Astrocyte (in vitro differentiated cells and primary cell): ENCODE results near the gene ATP1A1. TPM values are rescaled to one million over a fixed set of nuclear protein-coding genes. Genes with fewer than 3 reads are reported as not detected.

ENCODE experiments used
- DNase-seq: peaks from one replicate; pipeline ENCODE4 v3.0.0-alpha.2; 2010; ENCODE audit warnings: low read depth
- FAIRE-seq: peaks from 2 replicates; lab custom pipeline; 2011; peaks lifted over from hg19 to GRCh38; lab: Jason Lieb, UNC
- H2AFZ ChIP-seq: 2 replicates; pipeline ENCODE4 v1.6.0; 2012; ENCODE audit warnings: low read depth, low read length, inconsistent platforms
- H3K27ac ChIP-seq: 2 replicates; pipeline ENCODE4 v1.5.1; 2011; ENCODE audit warnings: low read depth, low read length, inconsistent platforms
- H3K27me3 ChIP-seq: 2 replicates; pipeline ENCODE4 v1.6.0; 2011; ENCODE audit warnings: low read length, inconsistent platforms; ENCODE audit not compliant: insufficient read depth
- H3K36me3 ChIP-seq: 2 replicates; pipeline ENCODE4 v1.5.1; 2011; ENCODE audit warnings: low read length, inconsistent platforms; ENCODE audit not compliant: insufficient read depth
- H3K4me1 ChIP-seq: 2 replicates; pipeline ENCODE4 v1.5.1; 2011; ENCODE audit warnings: low read length, inconsistent platforms; ENCODE audit not compliant: insufficient read depth
- H3K4me2 ChIP-seq: 2 replicates; pipeline ENCODE4 v1.6.0; 2012; ENCODE audit warnings: low read length, inconsistent platforms
- H3K4me3 ChIP-seq: 2 replicates; pipeline ENCODE4 v1.5.1; 2011; ENCODE audit warnings: low read depth, mild to moderate bottlenecking, low read length, inconsistent platforms; ENCODE audit not compliant: insufficient read depth
- H3K79me2 ChIP-seq: 2 replicates; pipeline ENCODE4 v1.6.0; 2012; ENCODE audit warnings: mild to moderate bottlenecking, low read length, inconsistent platforms; ENCODE audit not compliant: insufficient read depth
- H3K9ac ChIP-seq: 2 replicates; pipeline ENCODE4 v1.6.0; 2012; ENCODE audit warnings: mild to moderate bottlenecking, low read length, inconsistent platforms
- H3K9me3 ChIP-seq: 2 replicates; pipeline ENCODE4 v1.5.1; 2012; ENCODE audit warnings: low read depth, mild to moderate bottlenecking, low read length, inconsistent platforms; ENCODE audit not compliant: insufficient read depth
- H4K20me1 ChIP-seq: 2 replicates; pipeline ENCODE4 v1.6.0; 2012; ENCODE audit warnings: low read length, inconsistent platforms; ENCODE audit not compliant: insufficient read depth
- H3K27ac Mint-ChIP-seq: one replicate; pipeline ENCODE4 v1.8.0; 2021; ENCODE audit warnings: mild to moderate bottlenecking, mixed read lengths; ENCODE audit not compliant: unreplicated experiment
- H3K27me3 Mint-ChIP-seq: one replicate; pipeline ENCODE4 v1.8.0; 2021; ENCODE audit warnings: low read depth, mixed read lengths; ENCODE audit not compliant: unreplicated experiment
- H3K36me3 Mint-ChIP-seq: one replicate; pipeline ENCODE4 v1.8.0; 2021; ENCODE audit warnings: low read depth, mixed read lengths; ENCODE audit not compliant: unreplicated experiment
- H3K4me1 Mint-ChIP-seq: one replicate; pipeline ENCODE4 v1.8.0; 2021; ENCODE audit warnings: low read depth, mixed read lengths; ENCODE audit not compliant: unreplicated experiment
- H3K4me3 Mint-ChIP-seq: one replicate; pipeline ENCODE4 v1.8.0; 2021; ENCODE audit warnings: mild to moderate bottlenecking, moderate library complexity, mixed read lengths; ENCODE audit not compliant: unreplicated experiment
- H3K9me3 Mint-ChIP-seq: one replicate; pipeline ENCODE4 v1.8.0; 2021; ENCODE audit warnings: mild to moderate bottlenecking, mixed read lengths; ENCODE audit not compliant: unreplicated experiment
- EZH2 ChIP-seq: IDR thresholded peaks from 2 replicates; pipeline ENCODE4 v1.6.1; 2012; ENCODE audit warnings: mild to moderate bottlenecking, low read length, inconsistent platforms; ENCODE audit not compliant: insufficient read depth
- total RNA-seq: library from RNA; stranded (reverse); gene quantifications from 2 replicates; pipeline ENCODE4 v1.2.1, GENCODE V29; 2021
- TF ChIP-seq, protein P1 (sequence below): IDR thresholded peaks from 2 replicates; pipeline ENCODE4 v1.5.1; 2011; ENCODE audit warnings: low read depth, mild to moderate bottlenecking, inconsistent platforms, low read length, moderate library complexity; ENCODE audit not compliant: insufficient read depth

The ATP1A1 gene
- total RNA-seq, 1 donor from 2014 or later = 317 TPM

DNA sequence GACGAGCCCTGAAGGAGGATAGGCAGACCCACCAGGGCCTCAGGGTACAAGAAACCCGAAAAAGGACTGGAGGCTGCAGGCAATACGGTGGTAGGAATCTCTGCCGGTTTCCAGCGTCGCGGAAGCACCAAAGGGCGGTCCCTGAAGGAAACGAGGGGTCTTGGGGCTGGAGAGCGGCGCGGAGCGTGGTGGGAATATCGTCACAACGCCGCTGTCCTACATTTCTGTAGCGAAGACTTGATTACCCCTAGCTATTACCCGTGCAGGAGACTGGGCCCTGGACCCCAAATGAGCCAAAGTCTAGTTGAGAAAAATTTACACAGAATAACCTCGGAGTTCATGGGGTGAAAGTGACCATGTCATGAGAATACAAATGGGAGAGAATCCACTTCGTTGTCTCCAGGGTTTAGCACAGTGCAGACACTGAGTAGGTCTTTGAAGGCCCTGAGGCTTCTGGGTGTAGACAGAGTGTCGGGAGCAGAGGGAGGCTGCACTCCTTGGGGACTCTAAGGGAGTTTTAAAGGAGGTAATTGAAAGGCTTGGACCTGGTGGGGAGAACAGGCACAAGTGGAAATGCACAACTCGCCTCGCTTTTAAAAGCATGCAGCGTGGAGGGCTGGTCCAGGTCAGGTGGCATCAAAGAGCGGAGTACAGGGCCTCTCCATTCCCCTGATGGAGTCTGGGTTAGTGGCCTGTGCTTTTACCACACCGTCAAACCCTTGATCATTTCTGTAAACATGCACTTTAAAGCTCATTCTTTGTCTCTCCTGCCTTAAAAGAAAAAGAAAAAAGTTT lies 1.5 kb downstream of the ATP1A1 start:
- no peak for FAIRE-seq
- Mint-ChIP-seq H3K27ac (peak overlapping the region; percentile 62), H3K27me3 (no peaks in the 10 kb centered on the region), H3K9me3 (no peaks in the 10 kb centered on the region), H3K4me3 (peak overlapping the region; percentile 97), H3K4me1 (peaks cover 39% of the 10 kb centered on the region), H3K36me3 (no peaks in the 10 kb centered on the region)
- peaks cover 44% of the 10 kb centered on the region for H4K20me1 ChIP-seq
- H3K4me2 ChIP-seq = peak overlapping the region; percentile 96
- H3K27me3 ChIP-seq = peaks cover 7% of the 10 kb centered on the region
- H3K4me3 ChIP-seq = peak overlapping the region; percentile 78
- peak overlapping the region; percentile 49 for H2AFZ ChIP-seq
- H3K36me3 ChIP-seq = no peaks in the 10 kb centered on the region
- H3K9ac ChIP-seq = peak overlapping the region; percentile 89
- no peak for DNase-seq
- peak overlapping the region; percentile 83 for H3K27ac ChIP-seq
- peaks cover 56% of the 10 kb centered on the region for H3K79me2 ChIP-seq
- H3K4me1 ChIP-seq = peaks cover 55% of the 10 kb centered on the region
- no peaks in the 10 kb centered on the region for H3K9me3 ChIP-seq
- no peak for TF ChIP-seq EZH2
- TF ChIP-seq, protein P1, sequence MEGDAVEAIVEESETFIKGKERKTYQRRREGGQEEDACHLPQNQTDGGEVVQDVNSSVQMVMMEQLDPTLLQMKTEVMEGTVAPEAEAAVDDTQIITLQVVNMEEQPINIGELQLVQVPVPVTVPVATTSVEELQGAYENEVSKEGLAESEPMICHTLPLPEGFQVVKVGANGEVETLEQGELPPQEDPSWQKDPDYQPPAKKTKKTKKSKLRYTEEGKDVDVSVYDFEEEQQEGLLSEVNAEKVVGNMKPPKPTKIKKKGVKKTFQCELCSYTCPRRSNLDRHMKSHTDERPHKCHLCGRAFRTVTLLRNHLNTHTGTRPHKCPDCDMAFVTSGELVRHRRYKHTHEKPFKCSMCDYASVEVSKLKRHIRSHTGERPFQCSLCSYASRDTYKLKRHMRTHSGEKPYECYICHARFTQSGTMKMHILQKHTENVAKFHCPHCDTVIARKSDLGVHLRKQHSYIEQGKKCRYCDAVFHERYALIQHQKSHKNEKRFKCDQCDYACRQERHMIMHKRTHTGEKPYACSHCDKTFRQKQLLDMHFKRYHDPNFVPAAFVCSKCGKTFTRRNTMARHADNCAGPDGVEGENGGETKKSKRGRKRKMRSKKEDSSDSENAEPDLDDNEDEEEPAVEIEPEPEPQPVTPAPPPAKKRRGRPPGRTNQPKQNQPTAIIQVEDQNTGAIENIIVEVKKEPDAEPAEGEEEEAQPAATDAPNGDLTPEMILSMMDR = no peak

DNA sequence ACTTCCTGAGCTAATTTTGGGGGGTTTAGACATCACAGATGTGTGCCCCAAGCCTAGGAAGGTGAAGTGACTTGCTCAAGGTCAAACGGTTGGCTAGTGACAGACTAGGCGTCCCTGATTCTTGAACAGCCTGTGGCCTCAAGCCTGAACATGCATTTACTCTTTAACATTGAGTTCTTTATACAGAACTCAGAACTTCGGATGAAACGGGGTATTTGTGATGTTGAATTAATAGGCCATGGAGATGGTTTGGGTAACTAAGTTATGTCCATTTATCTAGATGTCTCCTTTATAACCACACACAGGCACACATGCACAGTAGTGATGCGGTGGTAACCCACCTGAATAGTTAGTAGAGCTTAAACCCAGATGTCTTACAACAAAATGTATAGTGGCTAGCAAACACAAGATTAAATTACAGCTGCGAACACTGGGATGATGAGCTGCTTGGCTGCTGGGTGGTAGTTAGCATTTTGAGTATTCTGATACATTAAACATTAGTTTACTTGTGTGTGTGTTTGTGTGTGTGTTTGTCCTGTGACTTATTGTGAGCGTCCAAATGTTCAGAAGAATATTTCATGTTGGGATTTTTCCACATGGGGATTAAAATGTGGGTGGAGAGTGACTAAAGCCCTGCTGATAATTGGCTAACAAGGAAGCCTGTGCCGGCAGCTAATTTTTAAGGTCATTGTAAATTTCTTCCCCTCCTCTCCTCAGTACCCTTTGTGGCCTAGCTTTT lies 2.3 kb downstream of the ATP1A1 start:
- FAIRE-seq = no peak
- H3K36me3 Mint-ChIP-seq = no peaks in the 10 kb centered on the region

More for the DNA sequence above, 2.3 kb downstream of the ATP1A1 start:
- H3K27me3 ChIP-seq = peaks cover 3% of the 10 kb centered on the region
- H3K4me3 Mint-ChIP-seq = peak overlapping the region; percentile 97
- peak overlapping the region; percentile 92 for H3K27ac ChIP-seq
- no peak overlapping the region for H2AFZ ChIP-seq
- TF ChIP-seq, protein P1 = no peak
- no peak for TF ChIP-seq EZH2
- H3K9ac ChIP-seq = peak overlapping the region; percentile 89
- H3K4me2 ChIP-seq = peak overlapping the region; percentile 96
- peak overlapping the region; percentile 85 for H3K27ac Mint-ChIP-seq
- H3K9me3 ChIP-seq = no peaks in the 10 kb centered on the region
- H3K4me3 ChIP-seq = peak overlapping the region; percentile 78
- H3K27me3 Mint-ChIP-seq = no peaks in the 10 kb centered on the region
- no peaks in the 10 kb centered on the region for H3K36me3 ChIP-seq
- DNase-seq = no peak
- no peaks in the 10 kb centered on the region for H3K9me3 Mint-ChIP-seq
- H3K4me1 ChIP-seq = peaks cover 55% of the 10 kb centered on the region
- H3K79me2 ChIP-seq = peaks cover 63% of the 10 kb centered on the region
- H3K4me1 Mint-ChIP-seq = peaks cover 46% of the 10 kb centered on the region
- peaks cover 52% of the 10 kb centered on the region for H4K20me1 ChIP-seq
